Measurements from ENCODE around the gene KRT72. TPM values are rescaled to one million over a fixed set of nuclear protein-coding genes. Genes with fewer than 3 reads are reported as not detected.
A peak's percentile ranks its signal among the peaks of the same experiment; 100 is the strongest.

KRT72 gene
- total RNA-seq, 6 donors from 2014 or later = 0.11 to 0.37 TPM; not detected in 4

DNA sequence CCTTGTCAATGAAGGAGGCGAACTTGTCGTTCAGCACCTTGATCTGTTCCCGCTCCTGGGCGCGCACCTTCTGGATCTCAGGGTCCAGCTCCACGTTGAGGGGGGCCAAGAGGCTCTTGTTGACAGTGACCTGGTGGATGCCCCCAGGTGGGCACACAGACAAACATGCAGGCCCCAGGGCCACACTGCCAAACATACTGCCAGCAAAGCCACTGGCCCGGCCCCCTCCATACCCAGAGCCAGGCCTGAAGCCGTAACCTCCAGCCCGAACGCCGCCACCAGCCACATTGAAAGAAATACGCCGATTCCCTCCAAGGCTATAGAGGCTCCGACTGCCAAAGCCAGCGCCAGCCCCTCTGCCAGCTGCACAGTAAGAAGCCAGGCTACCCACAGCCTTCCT is 28.0 kb downstream of the KRT72 start:
- no peak overlapping the region for H3K27ac ChIP-seq
- no peak overlapping the region for H3K4me3 ChIP-seq
- H3K9me3 ChIP-seq = no peaks in the 10 kb centered on the region
- WGBS, 2 donors = 91 to 94% methylated on average over 11 to 15 of the region's 15 CpGs
- TF ChIP-seq POLR2AphosphoS5 (IDR thresholded peaks at IDR 0.05) (no peak), CTCF (IDR thresholded peaks at IDR 0.05) (no peak), POLR2A (IDR thresholded peaks at IDR 0.05) (no peak), EP300 (IDR thresholded peaks at IDR 0.05) (no peak)
- no peak for ATAC-seq (ENCODE audit: low FRiP score in 2 of 2)
- no peaks in the 10 kb centered on the region for H3K27me3 ChIP-seq
- DNase-seq = peak in 1 of 2 donors; percentile 45
- no peaks in the 10 kb centered on the region for H3K4me1 ChIP-seq
- no peaks in the 10 kb centered on the region for H3K36me3 ChIP-seq

GRCh38 chr12:52570511-52570910 is 30.8 kb downstream of the KRT72 start:
- WGBS, 2 donors = 84 to 89% methylated on average over 3 to 10 of the region's 10 CpGs
- H3K27me3 ChIP-seq = no peaks in the 10 kb centered on the region
- H3K27ac ChIP-seq = no peak overlapping the region
- TF ChIP-seq EP300 (IDR thresholded peaks at IDR 0.05) (no peak), POLR2A (IDR thresholded peaks at IDR 0.05) (no peak), POLR2AphosphoS5 (IDR thresholded peaks at IDR 0.05) (no peak)
- DNase-seq (no peak), ATAC-seq (ENCODE audit: low FRiP score in 2 of 2) (no peak)
- no peaks in the 10 kb centered on the region for H3K4me1 ChIP-seq
- no peaks in the 10 kb centered on the region for H3K36me3 ChIP-seq
- H3K9me3 ChIP-seq = no peaks in the 10 kb centered on the region
- no peak overlapping the region for H3K4me3 ChIP-seq

DNA sequence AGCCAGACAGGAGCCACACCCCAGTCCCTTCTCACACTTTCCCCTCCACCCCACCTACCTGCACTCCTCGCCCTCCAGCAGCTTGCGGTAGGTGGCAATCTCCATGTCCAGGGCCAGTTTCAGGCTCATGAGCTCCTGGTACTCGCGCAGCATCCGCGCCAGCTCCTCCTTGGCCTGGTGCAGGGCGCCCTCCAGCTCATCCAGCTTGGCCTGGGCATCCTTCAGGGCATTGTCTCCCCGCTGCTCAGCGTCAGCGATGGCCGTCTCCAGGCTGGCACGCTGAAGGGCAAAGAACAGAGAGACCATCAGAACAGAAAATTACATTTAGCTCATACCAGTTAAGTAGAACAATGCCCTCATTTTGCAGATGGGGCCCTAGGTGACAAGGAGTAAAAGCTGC is 33.2 kb downstream of the KRT72 start:
- WGBS, 2 donors = 93 to 96% methylated on average over 12 of the region's 12 CpGs
- ATAC-seq (ENCODE audit: low FRiP score in 2 of 2) = no peak

GRCh38 chr12:52566847-52567291 is 34.4 kb downstream of the KRT72 start:
- H3K27me3 ChIP-seq = peaks cover 0 to 13% (median 1%) of the 10 kb centered on the region in 4 donors
- no peak for TF ChIP-seq EP300 (IDR thresholded peaks at IDR 0.05)
- TF ChIP-seq POLR2A (IDR thresholded peaks at IDR 0.05) = no peak
- TF ChIP-seq CTCF (IDR thresholded peaks at IDR 0.05) = no peak
- no peak for TF ChIP-seq POLR2AphosphoS5 (IDR thresholded peaks at IDR 0.05)
- no peaks in the 10 kb centered on the region for H3K36me3 ChIP-seq
- no peaks in the 10 kb centered on the region for H3K4me1 ChIP-seq
- H3K9me3 ChIP-seq = no peaks in the 10 kb centered on the region
- DNase-seq (no peak), ATAC-seq (ENCODE audit: low FRiP score in 2 of 2) (peak in 1 of 2 donors; percentile 21)
- H3K4me3 ChIP-seq = no peak overlapping the region
- no peak overlapping the region for H3K27ac ChIP-seq
- WGBS, 2 donors = 60 to 66% methylated on average over 5 to 8 of the region's 8 CpGs

More for the DNA sequence above, 33.2 kb downstream of the KRT72 start:
- H3K27me3 ChIP-seq = peaks cover 0 to 10% (median 1%) of the 10 kb centered on the region in 4 donors
- no peaks in the 10 kb centered on the region for H3K4me1 ChIP-seq
- H3K9me3 ChIP-seq = no peaks in the 10 kb centered on the region
- H3K27ac ChIP-seq = no peak overlapping the region
- no peak for DNase-seq
- no peak overlapping the region for H3K4me3 ChIP-seq
- H3K36me3 ChIP-seq = no peaks in the 10 kb centered on the region
- no peak for TF ChIP-seq CTCF (IDR thresholded peaks at IDR 0.05)
- TF ChIP-seq POLR2A (IDR thresholded peaks at IDR 0.05) = no peak
- TF ChIP-seq POLR2AphosphoS5 (IDR thresholded peaks at IDR 0.05) = no peak
- TF ChIP-seq EP300 (IDR thresholded peaks at IDR 0.05) = no peak

- no peak overlapping the region for H3K4me3 ChIP-seq
- no peak for TF ChIP-seq EP300 (IDR thresholded peaks at IDR 0.05)
- no peak for TF ChIP-seq POLR2A (IDR thresholded peaks at IDR 0.05)
- no peak for TF ChIP-seq CTCF (IDR thresholded peaks at IDR 0.05)
- TF ChIP-seq POLR2AphosphoS5 (IDR thresholded peaks at IDR 0.05) = no peak
- H3K36me3 ChIP-seq = no peaks in the 10 kb centered on the region
- peaks cover 0 to 13% (median 3%) of the 10 kb centered on the region in 4 donors for H3K27me3 ChIP-seq
- no peaks in the 10 kb centered on the region for H3K9me3 ChIP-seq
- no peaks in the 10 kb centered on the region for H3K4me1 ChIP-seq
- DNase-seq = no peak
- H3K27ac ChIP-seq = no peak overlapping the region
- 57 to 60% methylated on average over 1 of the region's 1 CpG for WGBS, 2 donors
- ATAC-seq (ENCODE audit: low FRiP score in 2 of 2) = no peak
These were observed 36.7 kb downstream of the KRT72 start for GRCh38 chr12:52564582-52564981.
